Psoas muscle (tissue), 8 donors: Measurements from ENCODE around the gene ANKDD1A. TPM values are rescaled to one million over a fixed set of nuclear protein-coding genes. Genes with fewer than 3 reads are reported as not detected.

Experiments used
- ATAC-seq, 4 donors: fragments of 200-7000 bp; cut with Tn5 transposase; one replicate each; pipeline ENCODE4 v1.9.1; 2020; ENCODE audit warnings: moderate library complexity in 3 of 4, mild to moderate bottlenecking in 2 of 4
- DNase-seq, 2 donors: peaks; one replicate each; pipeline ENCODE4 v3.0.0-alpha.2; 2020
- H3K27ac ChIP-seq: fragments of 200-600 bp; one replicate; pipeline ENCODE4 v1.8.0; 2022
- H3K27me3 ChIP-seq, 3 donors: fragments of 200-600 bp in 1 of 3; one replicate each; pipeline versions ENCODE4 v1.6.1 to v1.8.0; 2013 to 2022; ENCODE audit warnings: low read length in 2 of 3, mild to moderate bottlenecking in 2 of 3, moderate library complexity in 1 of 3; ENCODE audit not compliant: insufficient read depth in 3 of 3
- H3K36me3 ChIP-seq, 2 donors: fragments of 200-600 bp in 1 of 2; one replicate each; pipeline versions ENCODE4 v1.6.1 to v1.8.0; 2013 to 2022; ENCODE audit warnings: low read depth in 1 of 2, mild to moderate bottlenecking in 1 of 2, moderate library complexity in 1 of 2; ENCODE audit not compliant: insufficient read depth in 1 of 2
- H3K4me1 ChIP-seq: fragments of 200-600 bp; one replicate; pipeline ENCODE4 v1.8.0; 2022
- H3K4me3 ChIP-seq: fragments of 200-600 bp; one replicate; pipeline ENCODE4 v1.8.0; 2022; ENCODE audit warnings: mild to moderate bottlenecking
- H3K9me3 ChIP-seq: fragments of 200-600 bp; one replicate; pipeline ENCODE4 v1.8.0; 2022
- WGBS, 3 donors: extraction: QIAGEN DNeasy Blood & Tissue Kit; methylation state at CpG; one replicate each; pipeline versions ENCODE4 v1.1.6 to v1.1.7; 2013; 5-methylcytosine and 5-hydroxymethylcytosine counted together
- intact Hi-C, 2 donors: fragments of 100-400 bp; cut with DNase I; formaldehyde crosslinking; loops; one replicate each; pipeline versions ENCODE4 v1.11.0 to v1.14.2; 2022
- polyA plus RNA-seq, 3 donors: library from polyadenylated mRNA; stranded (reverse); fragments of 200-250 nt; gene quantifications; one replicate each; pipeline ENCODE4 v1.2.3, GENCODE V29; 2013
- total RNA-seq, 4 donors: library from RNA; stranded (reverse); fragmentation: NEBNext Ultra II Directional in 2 of 4; extraction: Animal tissue kit (Norgen Biotek cat#: 25700) in 2 of 4; gene quantifications; one replicate each; pipeline versions ENCODE4 v1.2.1 to v1.2.4, GENCODE V29; 2021 to 2023
- TF ChIP-seq, protein P1 (sequence below): fragments of 200-600 bp; IDR thresholded peaks from one replicate; pipeline ENCODE4 v1.8.0; 2022; ENCODE audit warnings: antibody characterized with exemption
- donor health status: healthy with polysubstance abuse.
- donor health status: DM: no; HTN: no; CAD: no; lungs with moderate emphysema.
- donor health status: Bipolar disorder and iron deficiency.
- donor health status: healthy.
- donor health status: DM: yes; HTN: yes; CAD: no.
- donor health status: DM: no; HTN: no; CAD: no.
- donor health status: DM: no; HTN: no; CAD: no.
- donor health status: DM: yes; HTN: yes; CAD: no.

ANKDD1A gene
- total and polyA plus RNA-seq, 7 donors = 0.18 to 1.2 (median 0.46) TPM

DNA sequence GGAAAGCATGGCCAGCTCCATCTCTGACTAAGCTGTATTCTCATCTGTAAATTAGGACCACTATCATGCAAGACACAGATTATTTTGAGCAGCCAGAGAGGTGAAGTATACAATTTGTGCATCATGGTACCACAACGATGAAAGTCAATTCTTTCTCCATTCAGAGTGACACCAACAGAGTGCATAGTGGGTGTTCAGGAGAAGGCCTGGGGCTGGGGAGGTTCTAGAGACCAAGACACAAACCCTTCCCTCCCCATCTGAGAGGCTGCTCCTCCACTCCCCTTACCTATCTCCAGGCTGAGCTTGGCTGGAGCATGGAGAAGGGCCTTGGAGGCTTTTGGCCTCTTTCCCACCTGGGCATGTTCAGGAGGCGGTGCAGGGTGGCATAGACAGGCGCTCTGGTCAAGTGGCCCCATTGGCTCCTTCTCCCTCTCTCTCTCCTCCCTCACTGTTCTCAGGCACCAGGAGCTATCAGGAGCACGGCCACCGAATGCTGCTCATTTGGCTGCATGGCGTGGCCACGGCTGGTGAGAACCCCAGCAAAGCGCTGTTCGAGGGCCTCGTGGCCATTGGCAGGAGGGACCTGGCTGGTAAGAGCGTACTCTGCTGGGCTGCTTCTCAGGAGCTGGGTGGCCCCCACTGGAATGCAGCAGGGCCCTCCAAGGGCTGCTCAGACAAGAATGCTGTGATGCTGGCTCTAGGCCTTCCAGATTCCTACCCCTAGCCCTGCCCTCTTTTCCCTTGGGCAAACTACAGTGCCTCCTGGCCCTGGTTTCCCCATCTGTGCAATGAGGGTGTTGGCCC lies 37.9 kb downstream of the ANKDD1A start:
- intact Hi-C loops = loop anchor here (2.0 to 5.0 kb wide), 2 partner anchors 313 to 713 kb away; no protein-coding TSS in a partner anchor
- H3K9me3 ChIP-seq = no peaks in the 10 kb centered on the region
- no peaks in the 10 kb centered on the region for H3K4me1 ChIP-seq
- TF ChIP-seq, protein P1, sequence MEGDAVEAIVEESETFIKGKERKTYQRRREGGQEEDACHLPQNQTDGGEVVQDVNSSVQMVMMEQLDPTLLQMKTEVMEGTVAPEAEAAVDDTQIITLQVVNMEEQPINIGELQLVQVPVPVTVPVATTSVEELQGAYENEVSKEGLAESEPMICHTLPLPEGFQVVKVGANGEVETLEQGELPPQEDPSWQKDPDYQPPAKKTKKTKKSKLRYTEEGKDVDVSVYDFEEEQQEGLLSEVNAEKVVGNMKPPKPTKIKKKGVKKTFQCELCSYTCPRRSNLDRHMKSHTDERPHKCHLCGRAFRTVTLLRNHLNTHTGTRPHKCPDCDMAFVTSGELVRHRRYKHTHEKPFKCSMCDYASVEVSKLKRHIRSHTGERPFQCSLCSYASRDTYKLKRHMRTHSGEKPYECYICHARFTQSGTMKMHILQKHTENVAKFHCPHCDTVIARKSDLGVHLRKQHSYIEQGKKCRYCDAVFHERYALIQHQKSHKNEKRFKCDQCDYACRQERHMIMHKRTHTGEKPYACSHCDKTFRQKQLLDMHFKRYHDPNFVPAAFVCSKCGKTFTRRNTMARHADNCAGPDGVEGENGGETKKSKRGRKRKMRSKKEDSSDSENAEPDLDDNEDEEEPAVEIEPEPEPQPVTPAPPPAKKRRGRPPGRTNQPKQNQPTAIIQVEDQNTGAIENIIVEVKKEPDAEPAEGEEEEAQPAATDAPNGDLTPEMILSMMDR = no peak
- H3K27ac ChIP-seq = no peak overlapping the region
- DNase-seq (no peak), ATAC-seq (no peak)
- H3K4me3 ChIP-seq = no peak overlapping the region
- WGBS, 3 donors = 63 to 87% (median 79%) methylated on average over 11 of the region's 11 CpGs
- H3K36me3 ChIP-seq = no peaks in the 10 kb centered on the region
- no peaks in the 10 kb centered on the region for H3K27me3 ChIP-seq

DNA sequence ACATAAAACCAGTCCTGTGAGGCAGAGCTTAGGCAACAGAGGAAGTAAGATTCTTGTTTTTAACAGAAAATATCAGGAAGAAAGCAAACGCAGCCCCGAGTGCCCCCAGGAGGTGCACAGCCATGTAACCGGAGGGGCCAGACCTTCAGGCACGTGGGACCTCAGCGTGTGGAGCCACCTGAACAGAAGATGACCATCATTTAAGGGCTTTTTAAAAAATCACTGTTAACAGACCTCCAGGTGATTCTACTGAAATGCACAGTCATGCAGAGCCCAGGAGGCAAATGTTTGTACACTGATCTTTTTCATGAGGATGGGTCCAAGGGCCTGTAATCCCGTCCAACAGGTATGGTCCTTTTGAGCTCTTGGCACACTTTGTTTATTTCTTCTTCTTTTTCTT lies 39.2 kb downstream of the ANKDD1A start:
- no peak overlapping the region for H3K27ac ChIP-seq
- no peaks in the 10 kb centered on the region for H3K9me3 ChIP-seq
- no peaks in the 10 kb centered on the region for H3K27me3 ChIP-seq
- no peaks in the 10 kb centered on the region for H3K4me1 ChIP-seq
- peaks cover 5 to 8% of the 10 kb centered on the region in 2 donors for H3K36me3 ChIP-seq
- ATAC-seq (no peak), DNase-seq (no peak)
- no peak overlapping the region for H3K4me3 ChIP-seq
- TF ChIP-seq, protein P1 = no peak
- intact Hi-C loops = loop anchor here (2.0 to 5.0 kb wide), 2 partner anchors 311 to 714 kb away; no protein-coding TSS in a partner anchor
- WGBS, 3 donors = 73 to 79% (median 73%) methylated on average over 6 of the region's 6 CpGs

DNA sequence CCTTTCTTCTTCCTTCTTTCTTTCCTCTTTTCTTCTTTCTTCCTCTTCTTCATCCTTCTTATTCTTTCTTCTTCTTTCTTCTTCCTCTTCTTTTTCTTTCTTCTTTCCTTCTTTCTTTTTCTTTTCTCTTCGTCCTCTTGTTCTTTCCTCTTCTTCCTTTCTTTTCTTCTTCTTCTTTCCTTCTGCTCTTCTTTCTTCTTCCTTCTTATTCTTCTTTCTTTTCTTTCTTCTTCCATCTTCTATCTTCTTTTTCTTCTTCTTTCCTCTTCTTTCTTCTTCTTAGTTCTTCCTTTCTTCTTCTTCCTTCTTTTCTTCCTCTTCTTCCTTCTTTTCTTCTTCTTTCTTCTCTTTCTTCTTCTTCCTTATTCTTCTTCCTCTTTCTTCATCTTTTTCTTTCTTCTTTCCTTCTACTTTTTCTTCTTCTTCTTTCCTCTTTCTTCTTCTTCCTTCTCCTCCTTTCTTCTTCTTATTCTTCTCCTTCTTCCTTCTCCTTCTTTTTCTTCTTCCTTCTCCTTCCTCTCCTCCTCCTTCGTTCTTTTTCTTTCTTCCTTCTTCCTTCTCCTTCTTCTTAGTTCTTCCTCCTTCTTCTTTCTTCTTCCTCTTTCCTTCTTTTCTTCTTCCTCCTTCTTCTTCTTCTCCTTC lies 40.2 kb downstream of the ANKDD1A start:
- no peaks in the 10 kb centered on the region for H3K9me3 ChIP-seq
- no peak overlapping the region for H3K27ac ChIP-seq
- TF ChIP-seq, protein P1 = no peak
- ATAC-seq (no peak), DNase-seq (no peak)
- intact Hi-C loops = loop anchor here (2.0 to 5.0 kb wide), 2 partner anchors 310 to 715 kb away; no protein-coding TSS in a partner anchor
- no peaks in the 10 kb centered on the region for H3K4me1 ChIP-seq
- no peaks in the 10 kb centered on the region for H3K27me3 ChIP-seq
- WGBS, 3 donors = 88 to 98% (median 95%) methylated on average over 2 of the region's 2 CpGs
- no peak overlapping the region for H3K4me3 ChIP-seq
- peaks cover 6 to 19% of the 10 kb centered on the region in 2 donors for H3K36me3 ChIP-seq

DNA sequence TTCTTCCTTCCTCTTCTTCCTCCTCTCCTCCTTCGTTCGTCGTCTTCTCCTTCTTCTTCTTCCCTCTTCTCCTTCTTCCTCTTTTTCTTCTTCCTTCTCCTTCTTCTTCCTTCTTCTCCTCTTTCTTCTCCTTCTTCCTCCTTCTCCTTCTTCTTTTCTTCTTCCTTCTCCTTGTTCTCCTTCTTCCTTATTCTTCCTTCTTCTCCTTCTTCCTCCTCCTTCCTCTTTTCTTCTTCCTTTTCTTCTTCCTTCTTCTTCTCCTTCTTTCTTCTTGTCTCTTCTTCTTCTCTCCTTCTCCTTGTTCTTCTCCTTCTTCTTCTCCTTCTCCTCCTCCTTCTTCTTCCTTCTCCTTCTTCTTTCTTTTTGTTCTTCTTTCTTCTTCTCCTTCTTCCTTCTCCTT lies 42.7 kb downstream of the ANKDD1A start:
- no peaks in the 10 kb centered on the region for H3K27me3 ChIP-seq
- no peaks in the 10 kb centered on the region for H3K4me1 ChIP-seq
- H3K27ac ChIP-seq = no peak overlapping the region
- WGBS, 3 donors = 55 to 92% (median 59%) methylated on average over 2 to 3 of the region's 3 CpGs
- ATAC-seq = no peak
- peaks cover 6 to 41% of the 10 kb centered on the region in 2 donors for H3K36me3 ChIP-seq
- TF ChIP-seq, protein P1 = no peak
- intact Hi-C loops = loop anchor here in 1 of 2 donors (5.0 kb wide), 1 partner anchor 308 kb away; no protein-coding TSS in a partner anchor
- no peaks in the 10 kb centered on the region for H3K9me3 ChIP-seq
- no peak for DNase-seq
- no peak overlapping the region for H3K4me3 ChIP-seq
